Fibroblast of pulmonary artery (primary cell): ENCODE data around the gene UBE2H.

Experiments used
- DNase-seq: peaks from one replicate; pipeline ENCODE4 v3.0.0-alpha.2; 2010; ENCODE audit warnings: low read depth
- H3K4me3 ChIP-seq: replicated peaks from 2 replicates; pipeline ENCODE4 v1.5.1; 2011; ENCODE audit warnings: low read depth, mild to moderate bottlenecking, control low read depth, low read length, moderate library complexity
- TF ChIP-seq, protein P1 (sequence below): IDR thresholded peaks from 2 replicates; pipeline ENCODE4 v1.5.1; 2011; ENCODE audit warnings: mild to moderate bottlenecking, control low read depth, low read length, inconsistent platforms; ENCODE audit errors: missing control alignments

The UBE2H gene

DNA sequence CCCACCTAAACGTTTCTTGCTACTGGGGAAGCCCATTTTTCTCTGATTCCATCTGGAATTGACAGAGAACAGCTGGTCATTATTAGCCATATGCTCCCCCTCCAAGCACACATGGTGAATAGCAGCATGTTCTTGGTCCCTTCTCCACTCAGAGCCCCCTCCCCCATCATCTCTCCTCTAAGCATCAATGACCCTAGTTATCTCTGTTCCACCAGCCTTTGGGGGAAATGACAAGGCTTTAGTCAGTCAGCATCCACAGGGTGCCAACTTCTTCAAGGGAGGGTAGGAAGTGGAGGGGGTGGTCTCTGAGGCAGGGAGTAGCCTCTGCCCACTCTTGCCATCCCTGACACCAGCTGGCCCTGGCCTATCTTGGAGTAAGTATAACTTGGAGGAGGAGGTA lies 163.1 kb downstream of the UBE2H start:
- TF ChIP-seq, protein P1, sequence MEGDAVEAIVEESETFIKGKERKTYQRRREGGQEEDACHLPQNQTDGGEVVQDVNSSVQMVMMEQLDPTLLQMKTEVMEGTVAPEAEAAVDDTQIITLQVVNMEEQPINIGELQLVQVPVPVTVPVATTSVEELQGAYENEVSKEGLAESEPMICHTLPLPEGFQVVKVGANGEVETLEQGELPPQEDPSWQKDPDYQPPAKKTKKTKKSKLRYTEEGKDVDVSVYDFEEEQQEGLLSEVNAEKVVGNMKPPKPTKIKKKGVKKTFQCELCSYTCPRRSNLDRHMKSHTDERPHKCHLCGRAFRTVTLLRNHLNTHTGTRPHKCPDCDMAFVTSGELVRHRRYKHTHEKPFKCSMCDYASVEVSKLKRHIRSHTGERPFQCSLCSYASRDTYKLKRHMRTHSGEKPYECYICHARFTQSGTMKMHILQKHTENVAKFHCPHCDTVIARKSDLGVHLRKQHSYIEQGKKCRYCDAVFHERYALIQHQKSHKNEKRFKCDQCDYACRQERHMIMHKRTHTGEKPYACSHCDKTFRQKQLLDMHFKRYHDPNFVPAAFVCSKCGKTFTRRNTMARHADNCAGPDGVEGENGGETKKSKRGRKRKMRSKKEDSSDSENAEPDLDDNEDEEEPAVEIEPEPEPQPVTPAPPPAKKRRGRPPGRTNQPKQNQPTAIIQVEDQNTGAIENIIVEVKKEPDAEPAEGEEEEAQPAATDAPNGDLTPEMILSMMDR = no peak
- no peak overlapping the region for H3K4me3 ChIP-seq
- DNase-seq = no peak

DNA sequence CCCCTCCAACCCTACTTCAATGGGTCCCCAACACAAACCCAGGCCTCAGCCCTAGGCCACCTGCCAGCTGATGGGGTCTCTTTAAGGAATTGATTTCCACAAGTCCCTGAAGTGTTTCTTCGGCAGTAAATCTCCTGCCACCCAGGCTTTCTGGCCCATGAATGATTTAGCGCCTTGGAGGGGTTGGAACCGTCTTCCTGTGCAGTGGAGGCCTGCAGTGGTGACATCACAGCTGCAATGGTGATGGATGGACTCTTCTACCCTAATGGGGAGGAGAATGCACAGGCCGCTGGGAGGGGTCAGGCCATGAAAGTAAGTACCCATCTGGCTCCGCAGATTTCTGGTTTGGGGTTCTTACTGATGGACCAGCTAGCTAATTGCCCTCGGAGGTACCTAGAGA lies 163.8 kb downstream of the UBE2H start:
- TF ChIP-seq, protein P1 = no peak
- no peak overlapping the region for H3K4me3 ChIP-seq
- DNase-seq = no peak

DNA sequence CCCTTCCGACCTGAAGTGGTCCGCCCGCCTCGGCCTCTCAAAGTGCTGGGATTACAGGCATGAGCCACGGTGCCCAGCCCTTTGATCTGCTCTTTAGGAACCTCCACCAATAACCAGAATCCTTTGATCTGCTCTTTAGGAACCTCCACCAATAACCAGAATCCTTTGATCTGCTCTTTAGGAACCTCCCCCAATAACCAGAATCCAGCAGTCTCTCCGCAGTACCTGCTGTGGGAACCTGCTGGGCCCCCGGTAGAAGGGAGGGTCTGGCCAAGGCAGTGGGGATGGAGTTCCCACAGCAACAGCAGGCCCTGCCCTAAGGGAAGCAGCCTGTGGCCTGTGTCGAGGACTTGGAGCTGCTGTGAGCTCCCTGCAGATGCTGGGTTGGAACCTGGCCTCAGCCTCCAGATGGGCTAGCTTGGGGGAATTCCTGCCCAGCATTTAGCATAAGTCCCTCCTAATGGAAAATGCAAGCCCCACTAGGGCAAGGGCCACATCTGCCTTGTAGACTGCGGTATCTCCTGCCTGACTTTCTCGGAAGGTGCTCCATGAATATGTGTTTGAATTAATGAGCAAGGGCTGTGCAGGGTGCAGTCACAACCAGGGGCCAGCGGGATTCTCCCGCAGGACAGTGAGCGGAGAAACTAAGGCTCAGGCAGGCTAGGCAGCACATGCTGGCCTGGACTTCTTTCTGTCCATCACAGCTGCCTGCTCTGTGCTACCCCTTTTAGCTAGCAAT lies 165.8 kb downstream of the UBE2H start:
- no peak overlapping the region for H3K4me3 ChIP-seq
- TF ChIP-seq, protein P1 = no peak
- DNase-seq = no peak

DNA sequence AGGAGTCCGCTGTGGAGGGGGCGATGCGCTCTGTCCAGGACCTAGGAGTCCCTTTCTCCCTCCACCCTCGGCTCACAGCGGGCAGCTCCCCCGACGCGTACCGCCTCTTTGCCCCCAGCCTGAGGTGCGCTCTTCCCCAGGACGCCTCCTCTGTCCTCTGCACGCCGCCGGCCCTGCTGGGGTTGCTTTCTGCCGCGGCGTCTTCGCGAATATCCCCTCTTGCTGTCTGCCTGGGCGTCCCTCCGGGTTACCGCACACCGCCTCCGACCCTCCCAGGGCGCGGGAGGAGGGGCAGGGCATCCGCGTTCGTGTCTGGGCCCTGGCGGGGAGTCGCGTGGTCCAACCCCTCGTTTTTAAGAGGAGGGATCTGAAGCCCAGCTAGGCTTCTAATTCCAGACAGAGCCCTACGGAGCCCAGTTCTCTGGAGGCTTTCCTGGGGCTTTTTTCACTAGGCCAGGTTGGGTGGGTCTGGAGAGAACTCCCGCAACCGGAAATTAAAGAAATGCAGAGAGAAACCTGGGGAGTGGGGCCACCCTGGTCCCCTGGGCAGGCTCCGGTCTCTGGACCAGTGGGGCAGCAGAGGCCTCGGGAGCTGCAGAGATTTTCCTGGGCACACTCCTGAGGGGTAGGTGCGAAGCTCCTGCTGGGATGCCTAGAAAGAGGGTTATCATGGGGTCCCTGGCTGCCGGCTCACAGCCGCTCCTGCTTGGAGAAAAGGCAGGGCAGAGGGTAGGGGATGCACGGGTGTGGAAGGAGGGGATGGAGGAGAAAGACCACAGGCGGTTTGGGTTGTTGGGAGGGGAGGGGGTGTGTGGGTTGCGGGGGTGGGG lies 166.9 kb downstream of the UBE2H start:
- DNase-seq = no peak
- TF ChIP-seq, protein P1 = no peak
- no peak overlapping the region for H3K4me3 ChIP-seq

DNA sequence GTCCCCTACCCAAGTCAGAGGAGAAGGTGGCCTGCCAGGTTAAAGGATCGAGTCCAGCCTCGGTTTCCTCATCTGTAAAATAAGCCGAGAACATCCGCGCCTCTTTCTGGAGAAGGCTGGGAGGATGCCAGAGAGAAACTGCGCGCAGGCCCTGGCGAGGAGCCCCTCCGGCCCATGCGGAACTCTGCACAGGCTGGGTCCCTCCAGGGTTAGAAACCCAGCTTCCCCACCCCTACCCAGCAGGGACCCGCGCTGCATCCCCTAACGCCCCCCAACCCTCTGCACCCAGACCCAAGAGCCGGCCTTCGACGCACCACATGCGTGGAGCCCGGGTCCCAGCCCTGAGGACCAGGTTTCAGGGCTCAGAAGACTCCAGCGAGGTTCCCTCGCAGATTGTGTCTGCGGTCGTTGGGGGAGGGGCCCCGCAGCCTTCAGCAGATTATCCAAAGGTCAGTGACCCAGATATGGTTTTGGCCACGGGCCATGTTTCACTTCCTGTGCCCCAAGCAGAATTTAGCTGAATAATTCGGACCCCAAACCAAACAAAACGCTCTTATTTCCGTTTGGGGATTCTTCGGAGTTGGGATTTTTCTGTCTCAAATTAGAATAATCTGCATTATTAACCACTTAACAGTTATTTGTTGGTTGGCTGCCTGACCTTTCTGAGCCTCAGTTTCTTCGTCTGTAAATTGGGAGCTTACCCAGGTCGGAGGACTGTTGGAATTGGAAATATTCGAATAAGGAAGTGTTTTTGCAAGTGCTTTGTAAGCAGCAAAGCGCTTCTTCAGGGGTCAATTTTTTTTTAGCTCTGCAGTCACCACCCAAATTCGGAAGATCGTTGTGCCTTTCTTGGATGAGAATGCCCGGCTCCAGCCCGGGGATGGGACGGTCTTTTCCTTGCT lies 167.7 kb downstream of the UBE2H start:
- TF ChIP-seq, protein P1 = no peak
- H3K4me3 ChIP-seq = no peak overlapping the region
- no peak for DNase-seq

DNA sequence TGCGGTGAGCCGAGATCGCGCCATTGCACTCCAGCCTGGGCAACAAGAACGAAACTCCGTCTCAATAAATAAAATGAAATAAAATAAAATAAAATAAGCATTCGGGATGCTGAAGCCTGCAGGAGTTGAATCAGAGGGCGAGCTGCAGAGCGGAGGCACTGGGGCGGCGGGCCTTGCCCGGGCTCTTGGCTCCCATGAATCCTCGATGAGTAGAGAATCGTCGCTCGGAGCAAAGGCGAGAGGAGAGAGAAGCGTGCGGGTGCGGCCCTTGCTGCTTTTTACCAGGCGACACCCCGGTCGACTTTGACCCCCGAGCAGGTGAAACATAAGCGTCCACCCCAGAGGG lies 168.3 kb downstream of the UBE2H start:
- no peak overlapping the region for H3K4me3 ChIP-seq
- TF ChIP-seq, protein P1 = no peak
- no peak for DNase-seq
